CD4-positive, alpha-beta T cell treated with Interleukin-17A for 4 hours (primary cell): Measurements from ENCODE around the gene PI4KB.
"Not testable (repeated sequence)": the region's sequence is repeated elsewhere in the genome, so short reads cannot be mapped to it uniquely, and the experiment has no call there.

Experiments used
- DNase-seq: peaks from one replicate; pipeline ENCODE4 v3.0.0-alpha.2; 2020; ENCODE audit warnings: mixed read lengths

Gene PI4KB

DNA sequence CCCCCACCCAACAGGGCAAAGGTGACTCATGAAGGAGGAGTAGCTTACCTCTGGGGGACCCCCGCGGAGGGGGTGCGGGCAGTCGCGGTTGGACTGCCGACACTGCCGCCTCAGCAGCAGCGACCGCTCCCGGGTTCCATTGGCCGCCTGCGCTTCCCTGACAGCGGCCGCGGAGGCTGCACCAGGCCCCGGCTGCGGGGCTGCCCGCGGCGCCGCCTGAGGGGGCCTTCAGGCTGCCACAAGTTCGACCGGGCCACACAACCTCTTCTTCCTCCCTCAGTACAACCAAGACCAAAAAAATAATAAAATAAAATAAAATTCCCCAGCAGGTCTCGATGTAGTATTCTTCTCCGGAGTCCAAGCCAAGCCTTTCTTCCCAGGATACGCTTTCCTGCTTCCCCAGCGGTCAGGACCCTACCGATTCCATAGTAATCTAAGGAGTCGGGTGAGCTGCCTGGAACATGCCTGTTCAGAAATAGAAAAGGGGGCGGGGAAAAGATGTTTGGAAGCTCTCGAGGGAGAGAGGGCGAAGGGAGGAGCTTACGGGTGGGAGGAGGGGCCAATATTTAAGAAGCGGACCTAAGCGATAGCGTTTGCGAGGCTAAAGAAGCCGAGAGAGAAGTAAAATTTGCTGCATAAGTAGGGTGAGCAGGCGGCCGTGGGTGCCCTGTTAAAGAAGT, at the start of gene PI4KB:
Gene PI4KB, minus strand, starts transcription at position 194 of the 680 bp plus-strand sequence. CDS start 10,935 bp downstream, outside the sequence.
- DNase-seq: peak; percentile 93

DNA sequence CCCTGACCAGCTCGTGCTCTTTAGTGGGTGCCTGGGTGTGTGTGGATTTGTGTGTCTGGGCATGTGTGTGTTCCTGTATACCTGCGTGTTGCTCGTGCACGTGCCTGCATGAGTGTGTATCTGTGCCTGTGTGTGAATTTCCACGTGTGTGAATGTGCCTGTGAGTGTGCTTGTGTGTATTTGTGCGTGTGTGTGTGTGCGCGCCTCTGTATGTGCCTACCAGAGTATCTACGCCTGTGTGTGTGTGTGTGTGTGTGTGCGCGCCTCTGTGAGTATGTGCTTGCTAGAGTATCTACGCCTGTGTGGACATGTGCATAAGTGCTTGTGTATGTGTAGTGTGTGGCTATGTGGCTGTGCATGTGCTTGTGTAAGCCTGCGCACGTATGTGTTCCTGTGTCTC, 46.0 kb upstream of the PI4KB start:
- no peak for DNase-seq

DNA sequence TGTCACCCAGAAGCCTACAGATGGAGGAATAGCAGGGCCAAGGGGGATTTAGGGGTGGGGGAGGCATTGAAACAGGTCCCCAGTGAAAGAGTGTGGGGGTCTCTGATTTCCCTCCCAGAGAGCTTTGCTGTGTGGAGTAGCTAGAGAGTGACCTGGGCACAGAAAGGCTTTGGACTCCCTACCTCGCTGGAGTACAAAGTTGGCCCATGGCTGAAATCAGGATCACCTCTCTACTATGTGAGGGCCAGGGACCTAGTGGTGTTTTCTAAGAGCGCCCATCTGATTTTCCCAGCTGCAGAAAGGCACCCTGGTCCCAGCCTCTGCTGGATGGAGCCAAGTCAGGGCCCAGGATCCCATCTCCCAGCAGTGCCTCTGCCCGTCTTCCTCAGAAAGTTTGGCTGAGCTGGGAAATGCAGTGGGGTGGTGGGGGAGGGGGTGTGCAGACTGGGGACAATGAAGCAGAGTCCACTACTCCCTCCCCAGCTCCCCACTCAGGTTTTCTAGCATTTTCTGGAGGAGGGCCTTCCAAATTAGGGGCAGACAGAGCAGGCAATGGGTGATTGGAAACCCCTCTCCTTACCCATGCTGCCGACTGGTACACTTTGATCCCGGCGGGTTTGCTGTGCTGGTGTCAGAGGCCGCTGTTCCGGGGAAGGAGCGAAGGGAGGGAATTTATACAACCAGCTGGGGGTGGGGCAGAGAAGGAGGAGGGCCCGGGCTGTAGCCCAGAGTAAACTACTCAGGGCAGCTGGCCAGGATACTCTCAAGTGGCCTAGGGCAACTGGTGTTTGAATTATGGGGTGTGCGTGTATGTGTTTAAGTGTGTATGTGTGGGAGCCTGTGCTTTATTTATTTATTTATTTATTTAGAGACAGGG, 45.1 kb upstream of the PI4KB start, which contains the start of gene SELENBP1:
Gene SELENBP1, minus strand, starts transcription at position 648 of the 877 bp plus-strand sequence. Its CDS starts 64 bp downstream, at position 584.
- DNase-seq: no peak

DNA sequence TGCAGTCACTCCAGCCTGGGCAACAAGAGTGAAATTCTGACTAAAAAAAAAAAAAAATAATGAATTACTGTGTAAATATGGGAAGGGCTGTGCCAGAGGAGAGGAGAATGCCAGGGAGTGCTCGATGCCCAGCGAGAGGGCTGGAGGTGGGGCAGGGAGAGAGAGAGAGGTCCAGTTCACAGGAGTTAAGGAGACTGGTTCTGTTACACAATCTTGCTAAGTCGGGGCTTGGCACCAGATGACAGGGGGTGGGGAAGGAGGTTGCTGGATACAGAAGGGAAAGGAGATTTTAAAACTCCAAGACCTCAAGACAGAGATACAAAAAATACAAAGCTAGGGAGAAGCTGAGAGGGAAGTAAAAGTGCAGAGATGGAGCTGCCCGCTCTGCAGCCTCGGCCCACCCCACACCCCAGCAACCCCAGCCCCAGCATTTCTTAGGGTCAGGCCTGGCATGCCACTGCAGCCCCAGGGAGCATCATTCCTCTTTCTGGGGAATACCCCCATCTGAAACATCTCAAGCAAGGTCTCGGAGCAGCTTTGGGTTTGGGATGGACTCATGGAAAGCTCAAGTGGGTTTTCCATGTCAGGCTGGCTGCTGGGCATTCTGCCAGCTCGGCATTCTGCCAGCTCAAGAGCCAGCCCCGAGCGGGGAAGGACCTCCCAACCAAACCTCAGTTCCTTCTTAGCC, 44.3 kb upstream of the PI4KB start:
- no peak for DNase-seq

DNA sequence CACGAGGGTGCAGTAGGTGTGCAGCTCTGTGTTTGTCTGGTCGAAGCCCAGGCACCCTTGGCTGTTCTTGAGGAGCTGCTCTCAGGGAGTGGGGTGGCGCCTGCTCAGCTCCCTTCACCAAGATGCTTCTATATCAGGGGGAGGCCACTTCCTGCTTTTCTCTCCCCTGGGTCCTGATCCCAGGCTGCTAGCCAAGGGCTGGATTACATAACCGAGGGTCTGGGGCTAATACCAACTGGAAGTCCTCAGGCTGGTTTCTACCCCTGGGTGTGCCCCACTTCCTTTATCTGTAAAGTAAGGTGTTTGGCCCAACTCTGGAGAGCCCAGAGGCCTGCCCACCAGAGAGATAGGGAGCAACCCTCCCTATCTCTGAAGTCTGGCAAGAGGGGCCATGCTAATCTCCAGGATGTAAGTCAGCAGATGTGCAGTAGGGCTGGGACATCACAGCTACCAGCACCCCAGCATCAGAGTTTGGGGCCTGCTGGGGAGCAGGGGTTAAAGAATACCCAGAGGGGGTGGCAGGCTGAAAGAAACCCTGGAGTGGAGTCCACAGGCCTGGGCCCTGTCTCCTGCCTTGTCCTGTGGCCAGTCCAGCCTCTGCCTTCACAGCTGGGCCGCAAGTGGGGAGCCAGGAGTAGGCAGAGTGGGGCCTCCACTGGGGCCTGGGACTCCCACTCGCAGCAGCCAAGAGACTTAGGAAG, 43.1 kb upstream of the PI4KB start:
- no peak for DNase-seq

DNA sequence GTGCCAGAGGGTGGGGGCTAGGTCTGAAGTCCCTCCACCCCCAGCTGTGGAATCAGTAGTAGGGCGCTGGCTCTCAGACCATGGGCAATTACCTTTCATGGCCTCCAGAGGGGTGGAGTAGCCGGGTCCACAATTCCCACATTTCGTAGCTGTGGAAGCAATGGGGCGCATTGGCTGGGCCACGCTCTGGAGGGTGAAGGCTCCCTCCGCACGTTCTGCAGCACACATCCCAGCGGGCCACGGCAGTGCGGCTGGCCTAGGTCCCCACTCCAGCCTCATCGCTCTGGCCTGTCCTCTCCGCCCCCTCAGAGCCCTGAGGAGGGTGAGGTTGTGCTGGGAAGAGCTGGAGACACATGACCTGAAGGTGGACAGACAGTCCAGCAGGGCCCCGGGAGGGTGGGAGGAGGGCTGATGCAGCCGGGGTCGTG, 42.4 kb upstream of the PI4KB start:
- no peak for DNase-seq

DNA sequence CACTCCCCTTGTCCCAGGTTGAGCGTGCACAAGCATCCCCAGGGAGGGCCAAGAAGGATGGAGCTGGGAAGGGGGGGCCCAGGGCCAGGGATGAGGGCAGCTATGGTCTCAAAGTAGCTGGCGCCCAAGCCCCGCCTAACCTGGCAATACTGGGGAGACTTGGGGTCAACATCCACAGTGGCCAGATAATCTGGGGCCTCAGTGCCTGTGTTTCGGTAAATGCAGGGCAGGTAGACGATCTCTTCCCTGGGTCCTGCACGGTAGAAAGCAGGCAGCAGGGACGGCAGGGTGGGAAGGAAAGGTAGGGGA, 42.0 kb upstream of the PI4KB start:
- no peak for DNase-seq

DNA sequence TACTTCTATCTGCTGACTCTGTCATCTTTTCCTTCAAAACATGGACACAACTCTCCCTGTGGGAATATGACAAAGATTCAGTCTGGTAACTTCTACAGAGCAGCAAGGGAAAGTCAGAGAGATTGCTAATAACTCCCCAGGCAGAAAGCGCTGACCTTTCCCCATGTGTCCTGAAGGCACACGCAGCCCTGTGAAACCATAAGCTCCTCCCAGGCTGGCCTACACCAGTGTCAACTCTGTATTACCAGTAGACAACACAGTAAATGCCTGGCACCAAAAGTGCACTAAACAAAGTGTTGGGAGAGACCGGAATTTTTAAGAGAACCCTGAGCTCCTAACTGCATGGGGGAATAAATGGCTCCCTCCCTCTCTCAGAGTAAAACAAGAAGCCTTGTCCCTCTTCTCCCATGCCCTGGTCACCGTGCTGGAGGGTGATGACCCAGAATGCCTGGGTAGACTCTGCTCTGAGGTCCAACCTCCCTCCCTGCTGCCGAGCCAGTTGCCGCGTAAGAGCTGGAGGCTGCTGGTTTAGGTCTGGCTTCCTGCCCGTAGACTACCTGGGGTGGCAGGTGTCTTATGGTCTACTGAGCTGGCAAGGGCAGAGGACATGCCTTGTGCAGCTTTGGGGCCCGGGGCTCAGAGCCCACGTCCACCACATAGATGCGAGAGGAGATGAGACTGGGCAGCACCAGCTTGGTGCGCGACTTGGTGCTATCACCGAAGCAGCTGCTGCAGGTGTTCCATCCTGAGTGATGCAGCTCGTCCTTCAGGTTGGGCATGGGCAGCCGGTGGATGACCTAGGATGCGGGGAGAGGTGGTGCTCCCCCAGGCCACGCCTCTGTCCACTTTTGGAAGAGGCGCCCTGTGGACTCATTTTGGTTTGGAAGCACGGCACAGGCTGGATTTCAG, 41.4 kb upstream of the PI4KB start:
- no peak for DNase-seq

DNA sequence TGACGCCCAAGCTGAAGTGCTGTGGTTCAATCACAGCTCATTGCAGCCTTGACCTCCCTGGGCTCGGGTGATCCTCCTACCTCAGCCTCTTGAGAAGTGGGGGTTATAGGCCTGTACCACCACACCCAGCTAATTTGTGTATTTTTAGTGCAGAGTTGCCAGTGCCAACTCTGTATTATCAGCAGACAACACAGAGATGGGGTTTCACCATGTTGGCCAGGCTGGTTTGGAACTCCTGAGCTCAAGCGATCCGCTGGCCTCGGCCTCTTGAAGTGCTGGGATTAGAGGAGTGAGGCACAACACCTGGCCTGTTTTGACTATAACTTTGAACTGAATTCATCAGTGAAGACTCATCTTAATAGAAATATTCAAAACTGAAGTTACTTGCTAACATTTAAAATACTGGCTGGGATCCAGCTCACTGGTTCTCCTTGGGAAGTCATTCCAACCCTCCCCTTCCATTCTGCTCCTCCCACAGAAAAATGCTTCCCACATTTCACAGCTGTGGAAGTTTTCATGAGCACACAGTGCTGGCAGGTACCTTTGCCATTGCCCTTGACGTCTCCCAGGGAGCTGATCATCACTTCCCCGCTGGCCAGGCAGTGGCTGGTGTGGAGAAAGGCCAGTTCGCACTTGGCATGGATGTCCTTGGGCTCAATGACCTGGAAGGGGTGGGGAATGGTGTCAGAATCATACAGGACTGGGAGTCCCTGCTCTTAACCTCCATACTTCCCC, 40.6 kb upstream of the PI4KB start:
- DNase-seq: no peak

DNA sequence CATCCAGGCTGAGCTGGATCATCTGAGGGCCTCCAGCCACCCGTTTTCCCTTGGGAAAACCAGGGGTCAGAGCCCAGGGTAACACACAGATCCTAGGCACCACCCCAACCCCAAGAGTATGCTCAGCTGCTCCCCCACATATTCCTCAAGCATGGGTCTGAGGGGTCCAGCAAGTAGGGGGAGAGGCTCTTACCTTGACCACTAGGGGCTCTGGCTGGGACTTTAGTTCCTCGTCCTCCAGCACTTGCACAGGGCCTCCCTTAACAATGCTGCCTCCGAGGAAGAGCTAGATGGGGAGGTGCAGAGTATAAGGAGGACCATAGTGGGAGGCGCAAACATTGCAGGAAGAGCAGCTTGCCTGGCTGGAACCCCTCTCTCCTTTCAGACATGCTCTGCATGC, 37.8 kb upstream of the PI4KB start:
- no peak for DNase-seq

DNA sequence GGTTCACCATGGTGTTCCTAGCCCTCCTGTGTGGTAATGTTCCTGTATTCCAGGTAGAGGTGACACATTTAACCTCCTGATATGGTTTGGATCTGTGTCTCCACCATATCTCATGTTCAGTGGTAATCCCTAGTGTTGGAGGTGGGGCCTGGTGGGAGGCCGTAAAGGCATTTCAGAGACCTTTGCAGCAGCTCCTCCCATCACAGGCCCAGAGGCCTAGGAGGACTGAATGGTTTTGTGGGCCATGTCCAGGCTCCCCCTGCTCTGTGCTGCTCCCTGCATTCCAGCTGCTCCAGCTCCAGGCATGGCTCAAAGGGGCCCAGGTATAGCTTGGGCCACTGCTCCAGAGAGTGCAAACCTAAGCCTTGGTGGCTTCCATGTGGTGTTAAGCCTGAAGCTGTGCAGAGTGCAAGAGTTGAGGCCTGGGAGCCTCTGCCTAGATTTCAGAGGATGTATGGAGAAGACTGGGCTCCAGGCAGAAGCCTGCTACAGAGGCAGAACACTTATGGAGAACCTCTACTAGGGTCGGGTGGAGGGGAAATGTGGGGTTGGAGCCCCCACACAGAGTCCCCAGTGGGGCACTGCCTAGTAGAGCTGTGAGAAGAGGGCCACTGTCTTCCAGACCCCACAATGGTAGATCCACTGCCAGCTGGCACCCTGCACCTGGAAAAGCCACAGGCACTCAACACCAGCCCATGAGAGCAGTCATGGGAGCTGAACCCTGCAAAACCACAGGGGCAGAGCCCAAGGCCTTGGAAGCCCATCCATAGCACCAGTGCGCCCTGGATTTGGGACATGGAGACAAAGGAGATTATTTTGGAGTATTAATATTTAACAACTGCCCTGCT, 35.3 kb upstream of the PI4KB start:
- no peak for DNase-seq

DNA sequence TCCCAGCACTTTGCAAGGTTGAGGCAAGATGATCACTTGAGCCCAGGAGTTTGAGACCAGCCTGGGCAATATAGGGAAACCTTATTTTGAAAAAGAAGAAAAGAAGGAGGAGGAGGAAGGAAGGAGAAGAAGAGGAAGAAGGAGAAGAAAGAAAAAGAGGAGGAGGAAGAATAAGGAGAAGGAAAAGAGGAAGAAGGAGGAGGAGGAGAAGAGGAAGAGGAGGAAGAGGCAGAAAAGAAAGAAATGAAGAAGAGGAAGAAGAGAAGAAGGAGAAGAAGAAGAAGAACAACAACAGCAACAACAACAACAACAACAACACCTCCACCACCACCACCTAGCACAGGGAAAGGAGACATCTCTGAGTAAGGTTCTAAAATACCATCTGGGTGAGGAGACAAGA, 34.7 kb upstream of the PI4KB start:
- no peak for DNase-seq

DNA sequence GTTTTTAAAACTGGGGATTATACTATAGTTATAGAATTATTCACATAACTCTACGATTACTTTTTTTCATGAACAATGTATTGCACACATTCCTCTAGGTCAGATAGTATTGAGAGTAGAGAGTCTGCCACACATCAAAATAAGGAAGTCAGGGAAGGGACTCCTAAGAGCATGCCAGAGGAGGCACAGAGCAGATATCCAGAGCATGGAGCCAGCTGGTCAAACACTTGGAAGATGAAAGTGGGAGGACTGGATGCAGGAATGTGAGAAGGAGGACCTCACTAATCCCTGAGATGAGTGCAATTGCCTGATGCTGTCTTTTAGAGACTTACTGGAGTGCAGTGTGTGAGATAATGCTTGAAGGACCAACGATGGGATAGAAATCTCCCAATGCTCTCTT, 29.5 kb upstream of the PI4KB start:
- no peak for DNase-seq

DNA sequence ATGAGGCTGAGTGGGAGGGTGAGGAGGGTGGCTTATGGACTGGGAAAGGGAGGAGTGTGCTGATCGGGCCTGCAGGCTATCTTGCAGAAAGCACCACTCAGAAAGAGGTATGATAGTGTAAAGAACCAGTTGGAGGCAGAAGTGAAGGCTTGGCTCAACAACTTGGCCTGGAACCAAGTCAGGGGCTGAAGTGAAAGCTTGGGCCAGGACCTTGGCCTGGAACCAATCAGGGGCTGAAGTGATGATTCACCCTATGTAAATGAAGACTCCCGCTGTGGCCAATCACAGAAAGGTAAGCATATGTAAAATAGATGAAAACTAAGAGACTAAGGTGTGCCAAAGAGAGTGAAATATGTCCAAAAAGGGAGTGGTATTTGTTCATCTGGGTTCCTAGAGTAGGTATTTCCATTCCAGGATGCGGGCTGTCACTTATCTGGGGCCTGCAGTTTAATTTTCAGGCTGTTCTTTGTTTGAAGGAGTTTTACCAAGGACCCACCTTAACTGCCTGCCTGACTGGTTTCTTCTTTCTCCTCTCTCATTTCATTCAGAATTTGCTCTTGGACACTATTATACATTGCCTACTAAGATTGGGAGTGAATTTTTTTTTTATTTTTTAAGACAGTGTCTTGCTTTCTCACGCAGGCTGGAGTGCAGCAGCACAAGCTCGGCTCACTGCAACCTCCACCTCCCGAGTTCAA, 25.0 kb upstream of the PI4KB start:
- DNase-seq: no peak

DNA sequence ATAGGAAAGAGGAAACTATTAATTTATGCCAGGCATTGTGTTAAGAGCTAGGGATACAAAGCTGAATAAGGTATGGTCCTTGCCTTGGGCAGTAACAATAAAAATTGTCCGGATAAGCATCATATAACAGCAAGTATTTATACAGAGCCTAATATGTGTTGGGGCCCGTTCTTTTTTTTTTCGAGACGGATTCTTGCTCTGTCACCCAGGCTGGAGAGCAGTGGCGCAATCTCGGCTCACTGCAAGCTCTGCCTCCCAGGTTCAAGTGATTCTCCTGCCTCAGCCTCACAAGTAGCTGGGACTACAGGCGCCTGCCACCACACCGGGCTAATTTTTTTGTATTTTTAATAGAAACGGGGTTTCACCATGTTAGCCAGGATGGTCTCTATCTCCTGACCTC, 23.1 kb upstream of the PI4KB start:
- not testable (repeated sequence) for DNase-seq

DNA sequence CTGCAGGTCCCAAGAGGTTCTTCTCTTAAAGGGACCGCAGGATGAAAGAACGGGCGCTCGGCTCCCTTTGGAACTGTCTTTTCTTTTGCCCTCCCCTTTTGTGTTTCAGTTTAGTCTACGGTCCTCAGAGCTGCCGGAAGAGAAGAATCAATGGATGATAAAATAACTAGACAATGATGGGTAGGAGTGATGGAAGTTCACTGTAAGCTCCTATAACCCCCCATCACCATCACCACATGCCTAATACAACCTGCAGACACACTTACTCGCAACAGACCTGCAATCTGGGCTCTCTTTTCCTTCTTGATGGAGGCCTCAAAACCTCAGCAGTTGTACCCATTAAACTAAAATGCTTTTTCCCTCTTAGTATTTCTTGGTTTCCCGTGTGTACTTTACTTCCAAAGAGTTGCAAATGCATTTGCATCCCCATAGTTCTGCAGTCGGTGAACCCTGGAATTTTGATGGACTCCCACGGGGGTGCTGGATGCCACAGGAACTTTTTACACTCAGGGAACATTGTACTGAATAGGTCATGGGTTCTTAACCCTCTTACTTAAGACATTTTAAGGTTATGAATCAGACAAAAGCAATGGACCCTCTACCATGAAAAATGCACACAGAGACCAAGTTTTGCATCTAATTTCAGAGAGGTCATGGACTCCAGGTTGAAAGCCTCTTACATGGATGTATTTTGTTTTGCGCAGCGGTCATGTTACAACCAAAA, 20.5 kb upstream of the PI4KB start:
- DNase-seq: no peak

DNA sequence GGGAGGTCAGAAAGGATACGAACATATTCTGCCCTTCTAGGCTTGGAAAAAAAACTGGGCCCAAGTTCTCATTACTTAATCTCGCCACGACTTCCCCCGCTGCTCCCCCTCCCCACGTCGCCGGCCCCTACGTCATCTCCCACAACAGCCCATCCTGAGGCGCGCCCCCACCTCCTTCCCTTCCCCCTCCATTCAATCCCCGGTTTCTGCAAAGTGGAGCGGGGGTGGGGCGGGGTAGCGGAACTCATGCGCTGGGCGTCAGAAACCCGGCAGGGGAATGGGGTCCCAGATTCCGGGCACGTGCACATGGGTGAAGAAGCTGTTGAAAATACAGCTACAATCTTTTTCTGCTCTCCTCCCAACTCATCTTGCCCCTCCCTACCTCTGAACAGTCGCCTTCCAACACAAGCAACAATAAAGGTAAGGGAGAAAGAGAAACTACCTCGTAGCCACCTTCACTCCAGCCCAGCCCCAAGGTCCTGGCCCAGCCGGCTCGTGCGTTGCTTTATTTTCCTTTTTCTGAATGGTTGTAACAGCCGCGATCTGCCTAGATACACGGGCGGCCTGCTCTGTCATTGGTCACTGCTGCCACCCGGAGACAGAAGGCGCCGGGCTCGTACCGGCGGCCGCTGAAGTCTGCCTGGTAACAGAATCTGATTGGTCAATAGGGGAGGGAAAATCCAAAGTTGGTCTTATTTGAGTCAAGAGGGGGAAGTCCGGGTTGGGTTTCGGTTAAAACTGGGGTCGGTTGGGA, 19.7 kb upstream of the PI4KB start, which contains the start of gene RFX5:
Gene RFX5, minus strand, starts transcription at position 484 of the 754 bp plus-strand sequence. CDS start 932 bp downstream, outside the sequence.
- DNase-seq: peak; percentile 92
